Rectal smooth muscle tissue (tissue), 1 donor: Measurements from ENCODE around the gene CEMIP.

Experiments
- H3K27ac ChIP-seq: one replicate; pipeline ENCODE4 v1.7.0; 2013; ENCODE audit warnings: low read depth, low read length, inconsistent platforms
- H3K27me3 ChIP-seq: one replicate; pipeline ENCODE4 v1.7.0; 2013; ENCODE audit warnings: low read length; ENCODE audit not compliant: control insufficient read depth, insufficient read depth
- H3K36me3 ChIP-seq: one replicate; pipeline ENCODE4 v1.7.0; 2013; ENCODE audit warnings: low read length; ENCODE audit not compliant: control insufficient read depth, insufficient read depth
- H3K4me1 ChIP-seq: one replicate; pipeline ENCODE4 v1.7.0; 2013; ENCODE audit warnings: low read length; ENCODE audit not compliant: control insufficient read depth, insufficient read depth
- H3K4me3 ChIP-seq: one replicate; pipeline ENCODE4 v1.7.0; 2013; ENCODE audit warnings: low read length
- H3K9ac ChIP-seq: one replicate; pipeline ENCODE4 v1.7.0; 2013; ENCODE audit warnings: low read length

The CEMIP gene

DNA sequence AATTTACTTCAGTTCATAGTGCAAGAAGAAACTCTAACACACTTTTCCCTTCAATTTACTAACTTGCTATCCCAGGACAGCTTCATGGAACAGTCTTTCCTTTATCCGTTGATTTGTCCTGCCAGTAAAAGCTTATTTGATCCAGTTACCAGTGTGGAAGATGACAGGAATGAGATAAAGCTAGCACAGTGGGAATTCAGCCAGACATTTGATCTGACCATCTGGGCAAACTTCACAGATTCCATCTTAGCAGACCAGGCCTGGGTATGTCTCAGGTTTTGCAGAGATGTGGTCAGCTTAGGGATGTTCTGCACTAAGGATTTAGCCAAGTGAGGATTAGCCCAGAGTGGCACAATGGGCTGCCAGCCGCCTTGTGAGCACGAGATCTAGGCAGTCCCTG lies 19.7 kb downstream of the CEMIP start:
- no peak overlapping the region for H3K27ac ChIP-seq
- H3K36me3 ChIP-seq = no peaks in the 10 kb centered on the region
- H3K4me3 ChIP-seq = no peak overlapping the region
- H3K27me3 ChIP-seq = no peaks in the 10 kb centered on the region
- no peaks in the 10 kb centered on the region for H3K4me1 ChIP-seq
- H3K9ac ChIP-seq = no peak overlapping the region

DNA sequence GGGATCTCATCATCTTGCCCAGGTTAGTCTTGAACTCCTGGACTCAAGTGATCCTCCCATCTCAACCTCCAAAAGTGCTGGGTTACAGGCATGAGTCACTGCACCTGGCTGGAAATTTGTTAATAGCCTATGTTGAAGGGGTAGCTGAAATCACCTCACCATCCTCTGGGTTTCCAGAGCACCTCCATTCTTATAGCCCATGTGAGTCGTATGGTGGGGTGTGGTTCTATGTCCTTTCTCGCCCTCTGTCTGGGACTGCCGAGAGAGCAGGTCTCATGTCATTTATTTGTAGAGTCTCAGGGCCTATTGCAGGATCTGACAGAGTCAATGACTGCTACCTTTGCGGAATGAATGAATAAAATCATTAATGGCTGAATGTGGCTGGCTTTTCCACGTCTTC lies 20.9 kb downstream of the CEMIP start:
- no peak overlapping the region for H3K27ac ChIP-seq
- H3K9ac ChIP-seq = no peak overlapping the region
- H3K27me3 ChIP-seq = no peaks in the 10 kb centered on the region
- H3K4me3 ChIP-seq = no peak overlapping the region
- no peaks in the 10 kb centered on the region for H3K36me3 ChIP-seq
- no peaks in the 10 kb centered on the region for H3K4me1 ChIP-seq

DNA sequence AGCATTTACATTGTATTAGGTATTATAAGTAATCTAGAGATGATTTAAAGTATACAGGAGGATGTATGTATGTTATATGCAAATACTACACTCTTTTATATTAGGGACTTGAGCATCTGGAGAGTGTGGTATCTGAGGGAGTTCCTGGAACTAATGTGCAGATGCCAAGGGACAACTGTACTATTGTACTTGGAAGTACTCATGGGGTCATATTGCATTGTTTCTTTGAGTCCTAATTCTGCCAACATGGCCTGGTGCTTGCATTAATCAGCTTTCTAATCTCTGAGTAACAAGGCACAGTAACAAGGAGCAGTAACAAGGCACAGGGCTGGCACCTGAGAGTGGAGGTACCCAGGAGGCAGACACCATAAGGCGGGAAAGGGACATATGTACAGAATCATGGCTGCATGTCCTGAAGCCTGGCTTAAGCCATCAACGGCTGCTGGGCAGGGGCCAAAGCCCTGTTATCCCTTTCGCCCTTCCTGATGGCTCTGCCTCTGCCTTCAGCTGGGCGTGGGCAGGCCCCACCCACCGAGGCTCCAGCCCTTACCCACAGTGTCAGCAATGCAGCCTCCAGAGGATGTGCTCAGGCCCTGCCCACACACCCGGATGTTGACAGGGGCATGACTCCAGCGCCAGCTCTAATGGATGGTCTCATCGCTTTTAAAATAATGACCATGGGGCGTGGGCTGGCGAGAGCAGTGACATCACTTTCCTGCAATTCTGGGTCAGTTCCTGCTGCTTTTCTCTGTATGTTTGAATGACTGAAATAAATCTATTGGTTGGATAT lies 22.9 kb downstream of the CEMIP start:
- Histone ChIP-seq H3K4me3 (no peak overlapping the region), H3K27ac (no peak overlapping the region), H3K9ac (no peak overlapping the region), H3K36me3 (no peaks in the 10 kb centered on the region), H3K27me3 (no peaks in the 10 kb centered on the region), H3K4me1 (no peaks in the 10 kb centered on the region)

DNA sequence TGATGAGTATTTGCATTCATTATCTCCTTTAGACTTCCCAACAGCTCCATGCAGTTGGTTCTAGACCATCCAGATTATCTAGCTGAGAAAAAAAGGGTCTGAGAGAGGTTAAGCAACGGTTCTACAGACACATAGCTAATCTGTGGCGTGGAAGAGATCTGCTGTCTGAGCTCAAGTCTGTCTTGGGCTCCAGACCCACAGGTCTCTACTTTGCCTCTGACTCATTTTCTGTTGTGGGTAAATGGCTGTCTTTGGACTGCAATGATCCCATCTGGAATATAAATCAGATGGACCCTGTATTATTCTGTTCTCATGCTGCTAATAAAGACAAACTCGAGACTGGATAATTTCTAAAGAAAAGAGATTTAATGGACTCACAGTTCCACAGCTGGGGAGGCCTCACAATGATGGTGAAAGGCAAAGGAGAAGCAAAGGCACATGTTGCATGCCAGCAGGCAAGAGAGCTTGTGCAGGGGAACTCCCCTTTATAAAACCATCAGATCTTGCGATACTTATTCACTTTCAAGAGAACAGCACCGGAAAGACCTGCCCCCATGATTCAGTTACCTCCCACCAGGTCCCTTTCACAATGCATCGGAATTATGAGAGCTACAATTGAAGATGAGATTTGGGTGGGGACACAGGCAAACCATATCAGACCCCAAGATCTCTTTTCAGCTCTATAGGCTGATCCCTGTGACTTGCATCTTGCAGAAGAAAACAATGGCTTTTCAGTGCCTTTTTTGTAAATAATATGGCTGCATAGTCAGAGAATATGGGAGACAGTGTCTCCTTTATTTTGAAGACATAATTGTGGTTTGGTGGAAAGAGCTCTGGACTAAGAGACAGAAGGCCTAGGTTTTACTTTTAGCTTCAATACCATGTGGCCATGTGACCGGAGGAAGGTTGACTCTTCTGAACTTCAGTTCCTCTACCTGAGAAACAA lies 24.7 kb downstream of the CEMIP start:
- Histone ChIP-seq H3K4me1 (no peaks in the 10 kb centered on the region), H3K9ac (no peak overlapping the region), H3K4me3 (no peak overlapping the region), H3K27ac (no peak overlapping the region), H3K36me3 (no peaks in the 10 kb centered on the region), H3K27me3 (no peaks in the 10 kb centered on the region)

DNA sequence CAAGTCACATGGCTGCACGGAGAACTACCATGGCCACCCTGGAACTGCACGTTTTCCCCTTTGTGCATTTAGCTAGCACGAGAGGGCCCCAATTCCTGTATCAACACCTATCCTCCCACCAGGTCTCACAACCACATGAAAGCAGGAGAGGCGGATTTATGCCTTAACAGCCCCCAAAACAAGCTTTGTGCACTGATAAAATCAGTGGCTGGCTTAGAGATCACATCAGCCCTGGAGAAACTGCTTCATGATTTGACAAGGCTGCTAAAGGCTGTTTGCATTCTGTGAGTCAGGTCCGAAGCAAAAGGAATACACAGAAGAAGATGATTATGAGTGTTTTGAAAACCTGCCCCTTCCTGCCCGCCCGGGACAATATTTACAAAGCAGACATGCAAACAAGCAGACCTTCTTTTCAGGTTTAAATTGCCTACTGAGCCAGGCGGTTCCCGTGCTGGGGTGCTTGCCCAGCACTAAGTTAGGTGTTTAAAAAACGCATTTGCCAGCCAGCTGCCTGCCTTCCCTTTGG lies 25.9 kb downstream of the CEMIP start:
- H3K36me3 ChIP-seq = no peaks in the 10 kb centered on the region
- no peak overlapping the region for H3K27ac ChIP-seq
- no peaks in the 10 kb centered on the region for H3K4me1 ChIP-seq
- H3K4me3 ChIP-seq = no peak overlapping the region
- no peaks in the 10 kb centered on the region for H3K27me3 ChIP-seq
- no peak overlapping the region for H3K9ac ChIP-seq

DNA sequence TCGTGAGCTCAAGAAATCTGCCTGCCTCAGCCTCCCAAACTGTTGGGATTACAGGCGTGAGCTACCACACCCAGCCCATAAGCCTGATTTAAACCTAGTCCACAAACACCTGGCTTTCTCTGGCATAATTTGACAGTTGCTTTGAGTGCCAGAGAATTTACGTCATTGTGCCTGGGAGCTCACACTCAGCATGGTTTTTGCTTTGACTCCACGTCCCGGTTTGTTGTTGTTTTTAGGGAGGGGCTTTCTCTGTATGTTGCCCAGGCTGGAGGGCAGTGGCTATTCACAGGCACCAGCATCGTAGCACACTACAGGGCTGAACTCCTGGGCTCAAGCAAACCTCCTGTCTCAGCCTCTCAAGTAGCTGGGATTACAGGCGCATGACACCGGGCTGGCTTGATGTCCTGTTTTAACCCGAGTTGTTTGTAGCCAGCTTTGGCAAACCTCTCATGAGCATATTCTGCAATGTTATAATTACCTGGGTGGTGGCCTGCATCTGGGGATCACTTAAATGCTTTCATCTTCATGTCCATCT lies 32.7 kb downstream of the CEMIP start:
- Histone ChIP-seq H3K4me1 (peaks cover 12% of the 10 kb centered on the region), H3K36me3 (no peaks in the 10 kb centered on the region), H3K9ac (no peak overlapping the region), H3K27ac (no peak overlapping the region), H3K4me3 (no peak overlapping the region), H3K27me3 (no peaks in the 10 kb centered on the region)

DNA sequence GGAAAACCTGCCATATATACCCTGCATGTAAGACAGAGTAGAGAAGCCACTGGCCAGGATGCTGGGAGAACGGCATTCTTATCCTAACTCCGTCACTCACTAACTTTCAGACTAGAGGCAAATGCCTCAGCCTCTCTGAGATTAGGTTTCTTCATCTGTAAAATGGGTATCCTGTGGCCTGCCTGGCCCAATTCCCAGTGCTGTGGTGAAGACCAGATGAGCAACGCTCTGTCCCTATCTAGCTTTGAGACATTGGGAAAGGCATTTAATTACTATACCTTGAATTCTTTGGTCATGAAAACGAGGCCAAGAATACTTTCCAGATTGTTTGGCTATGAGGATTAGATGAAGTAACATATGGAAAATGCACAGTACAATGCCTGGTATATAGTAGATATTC lies 35.9 kb downstream of the CEMIP start:
- no peak overlapping the region for H3K4me3 ChIP-seq
- H3K9ac ChIP-seq = no peak overlapping the region
- H3K27ac ChIP-seq = no peak overlapping the region
- no peaks in the 10 kb centered on the region for H3K27me3 ChIP-seq
- H3K4me1 ChIP-seq = peaks cover 13% of the 10 kb centered on the region
- no peaks in the 10 kb centered on the region for H3K36me3 ChIP-seq

DNA sequence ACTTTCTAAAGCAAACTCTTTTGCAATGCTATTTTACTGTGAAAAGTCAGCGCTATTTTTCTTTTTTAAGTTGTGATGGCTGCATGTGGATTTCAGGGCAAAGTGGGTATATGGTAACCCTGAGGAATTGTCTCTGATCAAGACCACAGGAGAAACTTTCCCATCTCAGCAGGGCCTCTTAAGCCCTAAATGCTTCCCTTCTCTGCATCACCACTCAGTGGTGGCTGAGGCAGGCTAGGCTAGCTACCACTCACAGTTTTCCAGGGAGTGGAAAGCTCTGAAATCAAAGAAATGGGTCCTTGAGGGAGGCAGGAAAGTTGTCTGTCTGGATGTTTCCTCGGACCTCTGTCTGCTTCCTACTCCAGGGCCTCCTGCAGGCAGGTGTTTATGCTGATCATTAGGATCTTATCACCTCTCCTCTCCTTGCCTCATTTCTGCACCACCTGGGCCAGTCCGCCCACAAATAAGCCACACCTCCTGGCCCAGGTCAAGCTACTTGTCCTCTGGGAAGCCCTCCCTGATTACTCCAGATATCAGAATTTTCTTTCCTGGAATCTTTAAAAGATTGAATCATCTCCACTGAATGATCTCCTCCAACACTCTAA lies 37.0 kb downstream of the CEMIP start:
- Histone ChIP-seq H3K9ac (no peak overlapping the region), H3K27ac (peak overlapping the region; percentile 47), H3K36me3 (no peaks in the 10 kb centered on the region), H3K27me3 (no peaks in the 10 kb centered on the region), H3K4me1 (peaks cover 16% of the 10 kb centered on the region), H3K4me3 (no peak overlapping the region)

DNA sequence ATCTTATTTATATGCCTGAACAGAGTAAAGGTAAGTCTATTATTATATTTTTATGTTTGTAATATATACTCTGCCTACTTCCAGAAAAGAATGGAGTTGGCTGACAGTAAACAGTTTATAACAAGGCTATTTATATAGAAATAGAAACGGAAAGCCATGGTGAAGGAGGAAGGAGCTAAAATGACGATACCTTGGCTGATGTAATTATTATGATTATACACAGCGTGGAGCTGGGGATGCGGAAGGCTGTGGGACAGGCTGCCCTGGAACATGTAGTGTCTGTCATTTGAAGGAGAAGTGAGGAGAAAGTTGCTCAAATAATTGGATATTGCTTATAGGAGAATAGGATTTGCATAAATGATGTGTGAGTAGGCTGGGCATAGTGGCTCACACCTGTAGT lies 37.8 kb downstream of the CEMIP start:
- H3K27ac ChIP-seq = no peak overlapping the region
- H3K36me3 ChIP-seq = no peaks in the 10 kb centered on the region
- H3K9ac ChIP-seq = no peak overlapping the region
- H3K27me3 ChIP-seq = no peaks in the 10 kb centered on the region
- peaks cover 16% of the 10 kb centered on the region for H3K4me1 ChIP-seq
- no peak overlapping the region for H3K4me3 ChIP-seq

DNA sequence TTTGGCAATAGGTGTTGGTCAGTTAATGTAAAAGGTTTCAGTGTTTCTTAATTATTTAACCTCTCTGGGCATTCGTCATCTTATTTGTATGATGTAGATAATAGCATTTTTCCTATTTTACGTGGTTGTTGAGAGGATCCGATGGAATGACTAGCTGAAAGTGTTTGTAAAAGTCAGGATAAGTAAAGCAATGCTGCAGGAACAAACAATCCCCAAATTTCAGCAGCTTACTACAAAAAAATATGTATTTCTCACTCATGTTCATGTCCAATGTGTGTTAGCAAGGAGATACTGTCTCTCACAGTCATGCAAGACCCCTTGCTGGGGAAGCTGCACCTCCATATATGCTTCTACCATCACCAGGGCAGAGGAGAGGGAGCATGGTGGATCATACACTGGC lies 38.7 kb downstream of the CEMIP start:
- Histone ChIP-seq H3K27ac (no peak overlapping the region), H3K27me3 (no peaks in the 10 kb centered on the region), H3K36me3 (no peaks in the 10 kb centered on the region)

DNA sequence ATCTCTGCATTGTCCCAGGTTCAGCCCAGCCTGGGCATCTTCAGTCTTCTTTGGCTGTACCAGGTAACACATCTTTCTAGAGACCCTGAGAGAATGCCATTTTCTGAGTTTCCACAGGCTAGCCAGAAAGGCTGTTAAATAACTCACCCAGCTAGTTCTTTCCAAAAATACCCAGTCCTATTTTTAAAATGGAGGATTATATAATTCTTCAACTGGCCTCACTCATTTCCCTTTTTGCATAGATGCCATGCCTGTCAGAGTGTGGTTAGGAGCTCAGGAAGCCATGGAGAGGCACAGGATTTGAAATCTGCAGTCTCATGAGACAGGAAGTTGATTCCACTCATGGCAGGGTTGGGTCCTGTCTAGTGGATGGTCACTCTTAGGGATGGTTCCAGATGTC lies 39.8 kb downstream of the CEMIP start:
- Histone ChIP-seq H3K27ac (no peak overlapping the region), H3K27me3 (no peaks in the 10 kb centered on the region)

More for the DNA sequence above, 38.7 kb downstream of the CEMIP start:
- H3K4me3 ChIP-seq = no peak overlapping the region
- H3K9ac ChIP-seq = no peak overlapping the region
- peaks cover 16% of the 10 kb centered on the region for H3K4me1 ChIP-seq

DNA sequence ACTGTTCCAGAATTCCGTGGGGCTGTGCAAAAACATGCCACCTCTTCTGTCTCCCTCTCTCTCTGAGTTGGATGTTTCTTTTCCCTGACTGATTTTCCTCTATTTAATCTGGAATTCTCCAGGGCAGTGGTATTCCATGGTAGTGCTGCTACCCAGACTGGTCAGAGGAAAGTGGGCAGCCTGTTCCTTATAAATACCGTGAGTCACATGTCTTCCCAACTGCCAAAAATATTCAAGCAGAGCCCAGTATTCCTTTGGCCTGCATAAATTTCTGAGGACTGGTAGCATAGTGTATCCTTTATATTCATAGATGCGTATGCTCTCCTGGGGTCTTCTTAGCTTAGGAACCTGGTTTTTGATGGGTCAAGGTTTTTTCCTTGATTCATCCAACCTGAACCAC lies 40.9 kb downstream of the CEMIP start:
- Histone ChIP-seq H3K36me3 (no peaks in the 10 kb centered on the region), H3K4me1 (peaks cover 16% of the 10 kb centered on the region), H3K4me3 (no peak overlapping the region), H3K9ac (no peak overlapping the region), H3K27me3 (no peaks in the 10 kb centered on the region), H3K27ac (no peak overlapping the region)

More for the DNA sequence above, 39.8 kb downstream of the CEMIP start:
- Histone ChIP-seq H3K36me3 (no peaks in the 10 kb centered on the region), H3K4me1 (peaks cover 16% of the 10 kb centered on the region), H3K4me3 (no peak overlapping the region), H3K9ac (no peak overlapping the region)
